Thoracic aorta (tissue), 2 donors: ENCODE data around the gene TSPAN8. TPM values are rescaled to one million over a fixed set of nuclear protein-coding genes. Genes with fewer than 3 reads are reported as not detected.

Source experiments
- ATAC-seq: fragments of 150-250 bp; one replicate; pipeline ENCODE4 v1.8.0; 2017; ENCODE audit warnings: low read depth; ENCODE audit not compliant: insufficient number of reproducible peaks, low FRiP score
- DNase-seq: peaks from one replicate; pipeline ENCODE4 v3.0.0-alpha.2; 2020; ENCODE audit warnings: low spot score
- H3K27ac ChIP-seq, 2 donors: fragments of 200-600 bp; sonication (generic); 1 replicate in 1 of 2; 2 replicates in 1 of 2; pipeline ENCODE4 v1.5.1; 2016; ENCODE audit warnings: mild to moderate bottlenecking in 2 of 2, moderate library complexity in 2 of 2
- H3K27me3 ChIP-seq: fragments of 200-600 bp; sonication (generic); replicated peaks from 2 replicates; pipeline ENCODE4 v1.6.0; 2016; ENCODE audit warnings: mild to moderate bottlenecking; ENCODE audit not compliant: insufficient read depth
- H3K36me3 ChIP-seq: fragments of 200-600 bp; sonication (generic); one replicate; pipeline ENCODE4 v1.5.1; 2016
- H3K4me1 ChIP-seq, 2 donors: fragments of 200-600 bp; sonication (generic); 1 replicate in 1 of 2; 2 replicates in 1 of 2; pipeline versions ENCODE4 v1.5.1 to v1.6.0; 2016; ENCODE audit warnings: low read depth in 2 of 2, mild to moderate bottlenecking in 1 of 2; ENCODE audit not compliant: control insufficient read depth in 1 of 2
- H3K4me3 ChIP-seq: fragments of 200-600 bp; sonication (generic); 2 replicates; pipeline ENCODE4 v1.5.1; 2016; ENCODE audit warnings: mild to moderate bottlenecking
- H3K9me3 ChIP-seq: fragments of 200-600 bp; sonication (generic); 2 replicates; pipeline ENCODE4 v1.5.1; 2016
- total RNA-seq, 2 donors: library from RNA; depleted of rRNA; stranded (reverse); fragments of >200 nt; gene quantifications; one replicate each; pipeline versions ENCODE4 v1.1.0 to v1.2.3, GENCODE V29; 2016
- TF ChIP-seq, protein P1 (sequence below): fragments of 200-600 bp; sonication (generic); IDR thresholded peaks from one replicate; pipeline ENCODE4 v1.5.1; 2019; ENCODE audit warnings: antibody characterized with exemption

TSPAN8 gene
- total RNA-seq, 2 donors from 2014 or later, result 12.8 to 70.9 TPM

DNA sequence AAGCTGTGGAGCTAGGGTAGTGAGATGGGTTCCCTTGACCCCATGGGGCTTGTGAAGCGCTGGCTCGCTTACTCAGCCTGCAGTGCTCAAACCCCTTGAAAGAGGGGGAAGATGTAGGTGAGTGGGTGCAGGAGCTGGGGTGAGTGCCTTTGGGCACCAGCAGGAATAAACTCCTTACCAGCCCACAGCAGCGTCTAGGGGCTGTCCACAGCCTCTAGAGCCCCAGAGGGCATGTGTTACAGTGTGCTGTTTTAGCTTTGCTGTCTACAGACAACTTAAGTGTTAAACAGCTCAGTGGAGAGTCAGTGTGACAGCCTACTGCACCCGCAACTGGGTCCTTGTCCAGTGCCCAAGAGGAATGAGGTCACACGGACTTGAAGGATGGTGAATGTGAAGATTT, 48.0 kb downstream of the TSPAN8 start:
- DNase-seq, result no peak
- Histone ChIP-seq H3K27me3 (no peaks in the 10 kb centered on the region), H3K4me3 (no peak overlapping the region), H3K4me1 (peaks cover 0 to 7% of the 10 kb centered on the region in 2 donors), H3K9me3 (no peaks in the 10 kb centered on the region), H3K27ac (no peak overlapping the region), H3K36me3 (no peaks in the 10 kb centered on the region)
- ATAC-seq, result no peak
- TF ChIP-seq, protein P1, sequence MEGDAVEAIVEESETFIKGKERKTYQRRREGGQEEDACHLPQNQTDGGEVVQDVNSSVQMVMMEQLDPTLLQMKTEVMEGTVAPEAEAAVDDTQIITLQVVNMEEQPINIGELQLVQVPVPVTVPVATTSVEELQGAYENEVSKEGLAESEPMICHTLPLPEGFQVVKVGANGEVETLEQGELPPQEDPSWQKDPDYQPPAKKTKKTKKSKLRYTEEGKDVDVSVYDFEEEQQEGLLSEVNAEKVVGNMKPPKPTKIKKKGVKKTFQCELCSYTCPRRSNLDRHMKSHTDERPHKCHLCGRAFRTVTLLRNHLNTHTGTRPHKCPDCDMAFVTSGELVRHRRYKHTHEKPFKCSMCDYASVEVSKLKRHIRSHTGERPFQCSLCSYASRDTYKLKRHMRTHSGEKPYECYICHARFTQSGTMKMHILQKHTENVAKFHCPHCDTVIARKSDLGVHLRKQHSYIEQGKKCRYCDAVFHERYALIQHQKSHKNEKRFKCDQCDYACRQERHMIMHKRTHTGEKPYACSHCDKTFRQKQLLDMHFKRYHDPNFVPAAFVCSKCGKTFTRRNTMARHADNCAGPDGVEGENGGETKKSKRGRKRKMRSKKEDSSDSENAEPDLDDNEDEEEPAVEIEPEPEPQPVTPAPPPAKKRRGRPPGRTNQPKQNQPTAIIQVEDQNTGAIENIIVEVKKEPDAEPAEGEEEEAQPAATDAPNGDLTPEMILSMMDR, result no peak

DNA sequence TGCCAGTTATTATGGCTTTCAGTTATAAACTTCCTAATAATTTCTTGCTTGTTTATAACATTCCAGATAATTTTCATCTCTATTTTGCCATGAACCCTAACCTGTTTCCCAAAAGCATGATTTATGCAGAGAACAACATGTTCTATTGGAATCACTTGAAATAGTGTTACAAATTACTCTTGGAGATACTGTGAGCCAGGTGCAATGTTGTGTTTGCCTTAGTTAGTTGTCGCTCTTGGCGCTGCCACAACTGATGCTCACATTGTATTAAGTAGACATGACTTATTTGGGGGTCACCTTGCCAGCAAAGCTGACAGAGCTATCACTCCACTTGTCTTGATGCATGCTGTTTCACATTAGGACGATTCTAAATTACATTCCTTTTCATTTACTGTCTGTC, 49.4 kb downstream of the TSPAN8 start:
- H3K4me1 ChIP-seq, result peaks cover 0 to 7% of the 10 kb centered on the region in 2 donors
- H3K4me3 ChIP-seq, result no peak overlapping the region
- TF ChIP-seq, protein P1, result no peak
- no peaks in the 10 kb centered on the region for H3K9me3 ChIP-seq
- no peaks in the 10 kb centered on the region for H3K27me3 ChIP-seq
- no peak for DNase-seq
- ATAC-seq, result no peak
- no peaks in the 10 kb centered on the region for H3K36me3 ChIP-seq
- H3K27ac ChIP-seq, result no peak overlapping the region

DNA sequence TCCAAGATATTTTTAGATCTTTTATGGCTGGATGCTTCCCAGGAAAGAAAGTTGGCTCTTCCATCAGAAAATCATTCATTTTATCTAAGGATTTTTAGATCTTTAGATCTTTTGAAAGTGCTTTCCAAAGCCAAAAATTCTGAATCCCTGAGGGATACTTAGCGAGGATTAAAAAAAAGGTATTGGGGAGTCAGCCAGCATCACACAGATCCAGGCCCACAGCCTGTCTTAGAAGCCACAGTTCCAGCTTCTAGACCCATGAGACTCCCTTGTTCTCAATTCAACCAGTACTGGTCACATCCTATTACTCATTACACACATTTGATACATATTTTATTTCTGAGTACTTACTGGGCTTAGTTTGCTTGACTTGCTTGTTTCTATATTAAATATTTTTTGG, 49.9 kb downstream of the TSPAN8 start:
- DNase-seq (no peak), ATAC-seq (no peak)
- H3K27ac ChIP-seq, result no peak overlapping the region
- no peaks in the 10 kb centered on the region for H3K9me3 ChIP-seq
- H3K4me1 ChIP-seq, result peaks cover 0 to 7% of the 10 kb centered on the region in 2 donors
- H3K36me3 ChIP-seq, result no peaks in the 10 kb centered on the region
- H3K4me3 ChIP-seq, result no peak overlapping the region
- no peaks in the 10 kb centered on the region for H3K27me3 ChIP-seq
- TF ChIP-seq, protein P1, result no peak

DNA sequence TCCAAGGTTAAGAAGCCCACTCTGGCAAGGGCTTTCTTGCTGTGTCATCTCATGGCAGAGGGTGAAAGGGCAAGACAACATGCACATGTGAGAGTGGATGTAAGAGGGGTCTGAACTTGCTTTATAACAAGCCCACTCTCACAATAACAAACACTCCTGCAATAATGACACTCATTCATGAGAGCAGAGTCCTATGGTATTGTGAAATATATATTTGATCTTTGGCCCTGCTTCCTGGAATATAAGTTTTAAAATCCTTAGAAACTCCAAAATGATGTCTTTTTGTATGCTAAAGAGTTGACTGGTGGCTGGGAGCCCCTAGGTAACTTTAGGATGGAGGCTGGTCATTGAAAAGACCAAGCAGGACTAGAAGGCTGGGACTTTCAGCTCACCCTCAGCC, 51.8 kb downstream of the TSPAN8 start:
- Histone ChIP-seq H3K4me1 (peaks cover 0 to 7% of the 10 kb centered on the region in 2 donors), H3K4me3 (no peak overlapping the region), H3K27me3 (no peaks in the 10 kb centered on the region), H3K9me3 (no peaks in the 10 kb centered on the region), H3K27ac (no peak overlapping the region), H3K36me3 (no peaks in the 10 kb centered on the region)
- no peak for ATAC-seq
- TF ChIP-seq, protein P1, result no peak
- no peak for DNase-seq

DNA sequence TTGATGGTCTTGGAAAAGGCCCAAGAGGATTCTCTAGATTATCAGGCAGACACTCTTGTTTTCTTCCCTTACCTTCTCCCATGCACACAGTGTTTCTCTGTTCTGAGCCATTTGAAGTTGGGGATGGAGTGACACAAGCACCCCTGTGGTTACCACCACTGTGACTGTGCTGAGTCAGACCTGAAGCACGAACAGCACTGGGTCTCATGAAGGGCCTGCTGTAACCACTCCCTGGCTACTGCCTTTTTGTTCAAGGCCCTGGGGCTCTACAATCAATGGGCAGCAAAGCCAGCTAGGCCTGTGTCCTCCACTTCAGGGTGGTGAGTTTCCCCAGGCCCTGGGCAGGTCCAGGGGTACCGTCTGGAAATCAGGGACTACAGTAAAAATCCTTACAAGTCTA, 65.5 kb downstream of the TSPAN8 start:
- TF ChIP-seq, protein P1, result no peak
- Histone ChIP-seq H3K9me3 (no peaks in the 10 kb centered on the region), H3K27me3 (no peaks in the 10 kb centered on the region), H3K4me3 (no peak overlapping the region), H3K4me1 (no peaks in the 10 kb centered on the region), H3K36me3 (no peaks in the 10 kb centered on the region), H3K27ac (no peak overlapping the region)
- no peak for DNase-seq
- ATAC-seq, result no peak
